ENCODE results near the gene ZNF674.
A peak's percentile ranks its signal among the peaks of the same experiment; 100 is the strongest.
"Not testable (repeated sequence)": the region's sequence is repeated elsewhere in the genome, so short reads cannot be mapped to it uniquely, and the experiment has no call there.

ZNF674 gene

DNA sequence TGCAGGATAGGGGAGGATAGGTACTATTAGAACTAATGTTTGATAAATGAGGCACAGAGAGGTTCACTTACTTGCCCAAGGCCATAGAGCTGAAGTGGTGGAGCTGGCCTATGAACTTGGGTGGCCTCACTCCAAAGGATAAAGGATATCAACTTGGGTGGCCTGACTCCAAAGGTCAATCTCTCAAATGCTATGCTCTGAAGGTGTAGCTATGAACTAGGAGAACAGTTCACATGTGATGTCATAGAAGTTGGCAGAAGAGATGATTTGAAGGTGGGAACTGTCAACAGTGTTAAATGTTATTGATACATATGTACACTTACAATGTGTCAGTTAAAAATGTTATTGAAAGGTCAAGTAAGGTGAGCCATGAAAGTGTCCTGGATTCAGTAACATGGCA lies 22.2 kb upstream of the ZNF674 start:
- no peak for DNase-seq

- DNase-seq: no peak
These were observed 16.8 kb upstream of the ZNF674 start for GRCh38 chrX:46561824-46562657.

- DNase-seq: no peak
These were observed 13.8 kb upstream of the ZNF674 start for GRCh38 chrX:46559062-46559461.

- DNase-seq: peak in 2 of 6 experiments; percentile 9 to 21
These were observed 9.7 kb upstream of the ZNF674 start for GRCh38 chrX:46554942-46555341.

- DNase-seq: no peak
These were observed 8.7 kb upstream of the ZNF674 start for GRCh38 chrX:46553935-46554334.

DNA sequence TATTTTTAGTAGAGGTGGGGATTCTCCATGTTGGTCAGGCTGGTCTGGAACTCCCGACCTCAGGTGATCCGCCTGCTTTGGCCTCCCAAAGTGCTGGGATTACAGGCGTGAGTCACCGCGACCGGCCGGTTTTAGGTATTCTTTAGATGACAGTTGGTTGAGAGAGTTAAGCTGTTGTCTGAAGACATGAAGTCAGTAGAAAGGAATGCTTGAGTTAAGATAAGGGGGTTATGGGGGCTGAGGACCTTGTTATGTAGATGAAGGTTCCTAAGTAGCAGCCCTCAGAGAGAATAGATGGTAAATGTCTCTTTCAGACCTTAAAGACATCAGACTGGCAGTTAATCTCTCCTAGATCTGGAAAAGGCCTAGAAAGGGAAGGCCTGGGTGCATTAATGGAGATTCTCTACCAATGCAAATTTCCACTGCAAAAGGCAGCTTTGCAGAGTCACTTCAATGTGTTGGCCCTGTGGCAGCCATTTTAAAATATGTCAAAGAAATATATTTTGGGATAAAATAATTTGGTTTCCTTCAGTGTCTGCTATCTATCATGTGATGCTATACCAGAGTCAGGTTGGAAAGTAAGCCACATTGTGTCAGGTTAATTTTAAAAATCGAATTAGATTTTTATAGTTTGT lies 6.4 kb upstream of the ZNF674 start:
- DNase-seq: no peak

DNA sequence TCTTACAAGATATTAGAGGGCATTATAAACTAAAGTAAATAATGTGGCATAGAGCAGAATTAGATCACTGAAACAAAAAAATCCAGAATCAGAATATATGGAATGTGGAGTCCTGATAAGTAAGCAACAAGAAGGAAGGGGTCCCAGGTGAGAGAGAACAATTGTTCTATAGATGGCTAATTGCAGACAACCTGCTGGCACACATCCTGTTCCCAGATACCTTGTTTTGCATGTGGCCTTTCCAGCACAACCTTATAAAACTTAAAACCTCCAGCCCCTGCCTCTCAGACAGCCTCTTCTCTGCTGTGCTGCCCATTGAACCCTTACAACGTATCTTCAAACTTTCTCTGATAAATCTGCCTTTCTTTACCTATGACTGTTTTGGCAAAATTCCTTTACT lies 4.7 kb upstream of the ZNF674 start:
- no peak for DNase-seq

- no peak for DNase-seq
These were observed 2.6 kb upstream of the ZNF674 start for GRCh38 chrX:46547857-46548256.

DNA sequence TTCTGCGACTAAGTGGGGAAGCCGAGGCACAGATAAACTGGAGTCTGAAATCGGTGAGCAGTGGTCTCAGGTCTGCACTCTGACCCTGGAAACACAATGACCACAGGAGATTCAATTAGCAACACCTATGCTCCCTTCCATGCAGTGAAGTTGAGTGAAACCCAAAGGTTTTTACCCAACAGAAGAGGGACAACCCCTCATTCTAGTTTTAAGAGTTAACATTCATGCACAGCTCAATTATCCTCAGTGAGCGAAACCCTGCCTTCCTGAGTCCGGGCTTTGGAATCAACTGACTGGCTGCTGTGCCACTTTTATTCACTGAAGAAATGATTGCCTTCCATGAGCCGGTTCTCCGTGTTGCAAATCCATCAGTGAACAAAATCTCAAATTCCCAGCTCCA lies 694 bp downstream of the ZNF674 start:
- not testable (repeated sequence) for DNase-seq

GRCh38 chrX:46543441-46543840 lies 1.8 kb downstream of the ZNF674 start:
- no peak for DNase-seq

- no peak for DNase-seq
These were observed 13.8 kb downstream of the ZNF674 start for GRCh38 chrX:46531442-46531841.

DNA sequence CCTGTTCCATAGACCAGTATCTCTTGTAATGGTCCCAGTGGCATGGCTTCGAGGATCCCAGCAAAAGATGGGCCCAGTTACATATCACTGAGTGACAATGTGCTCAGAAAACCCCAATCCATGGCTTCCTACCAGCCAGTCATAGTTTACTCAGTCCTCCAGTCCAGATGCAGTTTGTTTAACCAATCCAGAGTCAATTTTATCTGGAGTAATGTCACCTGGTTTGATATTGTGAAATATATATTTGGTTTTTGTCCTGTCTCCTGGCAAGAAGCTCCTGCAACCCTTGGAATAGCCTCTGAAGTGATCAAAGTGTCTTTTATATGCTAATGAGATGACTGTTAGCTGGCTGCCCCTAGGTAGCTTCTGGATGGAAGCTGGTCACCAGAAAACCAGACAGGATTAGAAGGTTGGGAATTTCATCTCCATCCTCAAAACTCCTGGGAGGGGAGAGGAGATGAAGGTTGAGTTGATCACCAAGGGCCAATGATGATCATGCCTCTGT lies 14.8 kb downstream of the ZNF674 start:
- DNase-seq: not testable (repeated sequence)

- not testable (repeated sequence) for DNase-seq
These were observed 15.3 kb downstream of the ZNF674 start for GRCh38 chrX:46529740-46530403.

- not testable (repeated sequence) for DNase-seq
These were observed 16.6 kb downstream of the ZNF674 start for GRCh38 chrX:46528640-46529039.

DNA sequence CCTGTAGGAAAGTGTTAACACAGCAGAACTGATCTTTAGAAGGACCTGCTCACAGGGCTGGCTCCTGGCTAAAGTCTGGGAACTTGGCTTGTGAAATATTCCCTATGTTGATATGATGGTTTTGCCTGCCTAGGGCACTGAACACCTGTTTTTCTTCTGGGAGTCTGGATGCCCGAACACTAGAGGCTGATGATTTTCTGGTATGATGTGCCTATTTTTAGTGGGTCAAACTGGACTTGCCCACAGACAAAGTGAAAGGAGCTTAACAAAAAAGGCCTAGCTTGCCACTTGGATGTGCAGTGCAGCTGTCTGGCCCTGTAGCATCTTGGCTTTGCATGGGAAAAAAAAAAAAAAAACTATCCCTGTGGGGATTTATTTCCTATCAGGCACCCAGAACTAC lies 39.1 kb downstream of the ZNF674 start:
- no peak for DNase-seq

DNA sequence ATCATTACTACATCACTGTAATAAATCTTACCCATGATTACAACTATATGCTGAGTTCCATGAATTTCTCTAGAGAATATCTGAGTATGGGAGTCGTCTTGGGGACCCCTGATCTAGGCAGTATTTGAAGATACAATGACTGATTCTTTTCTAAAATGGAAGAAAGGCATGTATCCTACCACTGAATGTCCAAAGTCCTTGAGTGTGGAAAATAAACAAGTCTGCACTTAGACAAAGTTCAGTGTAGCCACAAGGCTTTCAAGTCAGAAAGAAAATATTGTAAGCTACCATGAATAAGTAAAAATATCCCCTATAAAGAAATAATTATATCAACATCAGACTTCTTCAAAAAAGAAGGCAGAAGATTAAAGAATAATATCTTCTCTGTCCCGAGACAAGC lies 42.4 kb downstream of the ZNF674 start:
- DNase-seq: no peak

DNA sequence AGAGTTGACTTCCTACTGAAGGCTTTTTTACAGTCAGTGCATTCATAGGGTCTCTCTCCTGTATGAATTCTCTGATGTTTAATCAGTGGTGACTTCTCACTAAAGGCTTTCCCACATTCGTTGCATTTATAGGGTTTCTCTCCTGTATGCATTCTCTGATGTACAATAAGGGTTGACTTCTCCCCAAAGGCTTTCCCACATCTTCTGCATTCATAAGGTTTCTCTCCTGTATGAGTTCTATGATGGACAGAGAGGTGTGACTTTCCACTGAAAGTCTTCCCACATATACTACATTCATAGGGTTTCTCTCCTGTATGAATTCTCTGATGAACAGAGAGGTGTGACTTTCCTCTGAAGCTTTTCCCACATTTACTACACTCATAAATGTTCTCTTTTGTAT lies 45.2 kb downstream of the ZNF674 start:
- DNase-seq: no peak

DNA sequence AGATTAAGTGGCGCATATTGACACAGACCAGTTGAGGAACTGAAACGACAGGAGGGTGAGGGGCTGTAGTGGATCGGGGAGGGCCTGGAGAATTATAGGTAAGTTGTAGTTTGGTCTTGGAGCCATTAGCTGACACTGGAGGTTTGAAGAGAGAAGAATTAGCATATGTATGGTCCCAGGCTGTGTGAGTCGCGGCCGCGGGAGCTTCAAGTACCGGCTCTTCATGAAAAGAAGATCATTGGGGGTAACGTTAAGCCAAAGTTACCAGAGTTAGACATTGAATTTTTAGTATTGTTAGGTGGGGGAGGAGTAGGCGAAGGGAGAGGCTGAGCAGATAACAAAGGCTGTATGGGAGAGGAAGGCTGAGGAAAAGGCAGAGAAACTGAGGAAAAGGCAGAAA lies 56.5 kb downstream of the ZNF674 start:
- DNase-seq: no peak

GRCh38 chrX:46485897-46486296 lies 59.3 kb downstream of the ZNF674 start:
- peak in 1 of 6 experiments; percentile 4 for DNase-seq

- DNase-seq: not testable (repeated sequence)
These were observed 66.6 kb downstream of the ZNF674 start for GRCh38 chrX:46478634-46479033.

DNA sequence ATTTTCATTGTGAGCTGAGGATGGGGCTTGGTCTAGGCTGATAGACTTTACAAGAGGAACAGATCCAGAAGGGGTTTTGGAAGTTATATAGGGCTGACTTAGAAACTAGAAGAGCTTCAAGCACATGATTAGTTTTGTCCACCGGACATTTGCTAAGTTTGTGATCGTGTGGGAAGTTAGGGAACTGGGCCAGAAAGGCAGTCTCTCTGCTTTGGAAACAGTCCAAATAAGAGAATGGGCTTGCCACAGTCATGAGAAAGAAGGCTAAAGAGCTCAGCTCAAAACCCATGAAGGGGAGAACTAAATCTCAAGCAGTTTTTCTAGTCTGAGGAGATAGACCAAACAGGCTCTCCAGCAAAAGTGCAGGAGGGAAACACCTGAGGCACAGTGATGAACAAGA lies 67.8 kb downstream of the ZNF674 start:
- no peak for DNase-seq

DNA sequence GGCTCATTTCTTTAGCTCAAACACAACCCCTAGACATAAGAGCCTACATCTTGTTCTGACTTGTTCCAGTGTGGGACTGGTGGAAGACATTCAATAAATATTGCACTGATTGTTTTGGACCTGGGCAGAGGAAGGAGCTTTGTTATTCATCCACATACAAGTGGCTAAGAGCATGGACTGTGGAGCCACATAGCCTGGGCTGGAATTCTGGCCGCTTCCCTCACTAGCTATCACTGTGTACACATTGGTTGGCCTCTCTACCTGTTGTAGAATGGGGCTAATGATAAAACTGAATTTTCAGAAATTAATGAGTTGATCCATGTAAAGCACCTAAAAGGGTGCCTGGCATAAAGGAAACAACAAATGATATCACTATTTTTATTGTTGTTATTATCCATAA lies 80.0 kb downstream of the ZNF674 start:
- DNase-seq: no peak

DNA sequence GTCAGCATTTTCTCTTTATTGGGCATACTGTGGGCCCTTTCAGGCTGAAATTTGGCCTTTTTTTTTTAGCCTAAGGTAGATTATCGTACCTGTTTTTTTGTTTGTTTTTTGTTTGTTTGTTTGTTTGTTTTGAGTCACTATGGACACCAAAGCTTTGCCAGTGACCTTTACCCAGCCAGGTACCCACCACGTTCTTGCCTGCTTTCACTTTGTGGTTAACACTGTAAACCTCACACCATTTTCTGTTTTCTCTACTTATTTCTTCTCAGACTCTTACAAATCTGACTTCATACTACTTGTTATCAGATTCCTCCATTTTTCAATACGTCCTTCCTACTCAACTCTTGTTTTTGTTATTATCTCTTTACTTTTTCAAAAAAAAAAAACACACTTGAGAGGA lies 81.5 kb downstream of the ZNF674 start:
- DNase-seq: no peak
